ENCODE data around the gene CTSL. TPM values are rescaled to one million over a fixed set of nuclear protein-coding genes. Genes with fewer than 3 reads are reported as not detected.

CTSL gene
- total RNA-seq, 1 experiment from 2014 or later = 17.0 TPM

GRCh38 chr9:87733273-87734052 is 7.5 kb downstream of the CTSL start:
- intact Hi-C loops (cut with micrococcal nuclease; ENCODE audit: unreplicated experiment) = no loop called here
- Histone ChIP-seq H3K9me3 (ENCODE audit: low read depth, low read length, poor library complexity, severe bottlenecking) (no peaks in the 10 kb centered on the region), H3K4me1 (ENCODE audit: insufficient read depth, low read length, poor library complexity, severe bottlenecking) (no peaks in the 10 kb centered on the region), H3K36me3 (ENCODE audit: insufficient read depth, low read length, poor library complexity, severe bottlenecking) (no peaks in the 10 kb centered on the region), H3K27me3 (replicated peaks; ENCODE audit: insufficient read depth, low read depth, low read length, poor library complexity) (no peaks in the 10 kb centered on the region), H3K27ac (ENCODE audit: low read depth, low read length, poor library complexity, severe bottlenecking) (no peak overlapping the region), H3K4me3 (ENCODE audit: low read depth, low read length, poor library complexity, severe bottlenecking) (no peak overlapping the region)
- no peak for TF ChIP-seq CTCF (conservative IDR thresholded peaks at IDR 0.05; ENCODE audit: low read depth, low read length)
- no peak for TF ChIP-seq EZH2 (IDR thresholded peaks at IDR 0.05; ENCODE audit: borderline replicate concordance, low read depth, low read length, poor library complexity, severe bottlenecking)
- POLR2A ChIA-PET (ENCODE audit: low non-redundant PET) = no interaction called here
- CTCF ChIA-PET = no interaction called here
- DNase-seq (ENCODE audit: low spot score) = no peak
- BruUV-seq (replicated peaks) = no TSS peak

GRCh38 chr9:87734106-87734505 is 8.2 kb downstream of the CTSL start:
- Histone ChIP-seq H3K9me3 (ENCODE audit: low read depth, low read length, poor library complexity, severe bottlenecking) (no peaks in the 10 kb centered on the region), H3K36me3 (ENCODE audit: insufficient read depth, low read length, poor library complexity, severe bottlenecking) (no peaks in the 10 kb centered on the region), H3K27me3 (replicated peaks; ENCODE audit: insufficient read depth, low read depth, low read length, poor library complexity) (no peaks in the 10 kb centered on the region), H3K27ac (ENCODE audit: low read depth, low read length, poor library complexity, severe bottlenecking) (no peak overlapping the region), H3K4me1 (ENCODE audit: insufficient read depth, low read length, poor library complexity, severe bottlenecking) (no peaks in the 10 kb centered on the region), H3K4me3 (ENCODE audit: low read depth, low read length, poor library complexity, severe bottlenecking) (no peak overlapping the region)
- intact Hi-C loops (cut with micrococcal nuclease; ENCODE audit: unreplicated experiment) = no loop called here
- no TSS peak for BruUV-seq (replicated peaks)
- no peak for TF ChIP-seq EZH2 (IDR thresholded peaks at IDR 0.05; ENCODE audit: borderline replicate concordance, low read depth, low read length, poor library complexity, severe bottlenecking)
- CTCF ChIA-PET = no interaction called here
- no peak for DNase-seq (ENCODE audit: low spot score)
- POLR2A ChIA-PET (ENCODE audit: low non-redundant PET) = no interaction called here

- POLR2A ChIA-PET (ENCODE audit: low non-redundant PET) = interaction anchor here (0.7 kb wide), 1 partner anchor 474 kb away, joined by 3 read pairs; no protein-coding TSS in a partner anchor
These were observed 13.6 kb downstream of the CTSL start for GRCh38 chr9:87739546-87739945.

More at GRCh38 chr9:87739546-87739945, 13.6 kb downstream of the CTSL start:
- DNase-seq (ENCODE audit: low spot score) = no peak
- H3K27ac ChIP-seq (ENCODE audit: low read depth, low read length, poor library complexity, severe bottlenecking) = no peak overlapping the region
- intact Hi-C loops (cut with micrococcal nuclease; ENCODE audit: unreplicated experiment) = no loop called here
- no peaks in the 10 kb centered on the region for H3K36me3 ChIP-seq (ENCODE audit: insufficient read depth, low read length, poor library complexity, severe bottlenecking)
- no TSS peak for BruUV-seq (replicated peaks)
- H3K4me1 ChIP-seq (ENCODE audit: insufficient read depth, low read length, poor library complexity, severe bottlenecking) = peaks cover 14% of the 10 kb centered on the region
- no peak overlapping the region for H3K4me3 ChIP-seq (ENCODE audit: low read depth, low read length, poor library complexity, severe bottlenecking)
- CTCF ChIA-PET = no interaction called here
- no peaks in the 10 kb centered on the region for H3K9me3 ChIP-seq (ENCODE audit: low read depth, low read length, poor library complexity, severe bottlenecking)
- TF ChIP-seq EZH2 (IDR thresholded peaks at IDR 0.05; ENCODE audit: borderline replicate concordance, low read depth, low read length, poor library complexity, severe bottlenecking) = no peak
- no peak for TF ChIP-seq CTCF (conservative IDR thresholded peaks at IDR 0.05; ENCODE audit: low read depth, low read length)
- no peaks in the 10 kb centered on the region for H3K27me3 ChIP-seq (replicated peaks; ENCODE audit: insufficient read depth, low read depth, low read length, poor library complexity)

Measured in A673 (cell line).